ENCODE results near the gene MPZL2.

- no peak for TF ChIP-seq GATA3 (IDR thresholded peaks at IDR 0.05; ENCODE audit: low read depth, low read length)
- TF ChIP-seq GATA2 (IDR thresholded peaks at IDR 0.05; ENCODE audit: low read depth, low read length) = no peak
Observed at GRCh38 chr11:118226781-118227180, 37.3 kb downstream of the MPZL2 start.

Measured in SH-SY5Y (cell line).